ACHN (cell line): ENCODE data around the gene TACC3.

Source experiments
- DNase-seq: peaks from one replicate; pipeline ENCODE4 v3.0.0-alpha.2; 2015
- in situ Hi-C: cut with HindIII; loops from 2 replicates; pipeline ENCODE4 v1.10.0; 2017; ENCODE audit warnings: low sequenced_read_pairs, low pct_ligation_motif_present, low pct_unique_long_range_greater_than_20kb

TACC3 gene

DNA sequence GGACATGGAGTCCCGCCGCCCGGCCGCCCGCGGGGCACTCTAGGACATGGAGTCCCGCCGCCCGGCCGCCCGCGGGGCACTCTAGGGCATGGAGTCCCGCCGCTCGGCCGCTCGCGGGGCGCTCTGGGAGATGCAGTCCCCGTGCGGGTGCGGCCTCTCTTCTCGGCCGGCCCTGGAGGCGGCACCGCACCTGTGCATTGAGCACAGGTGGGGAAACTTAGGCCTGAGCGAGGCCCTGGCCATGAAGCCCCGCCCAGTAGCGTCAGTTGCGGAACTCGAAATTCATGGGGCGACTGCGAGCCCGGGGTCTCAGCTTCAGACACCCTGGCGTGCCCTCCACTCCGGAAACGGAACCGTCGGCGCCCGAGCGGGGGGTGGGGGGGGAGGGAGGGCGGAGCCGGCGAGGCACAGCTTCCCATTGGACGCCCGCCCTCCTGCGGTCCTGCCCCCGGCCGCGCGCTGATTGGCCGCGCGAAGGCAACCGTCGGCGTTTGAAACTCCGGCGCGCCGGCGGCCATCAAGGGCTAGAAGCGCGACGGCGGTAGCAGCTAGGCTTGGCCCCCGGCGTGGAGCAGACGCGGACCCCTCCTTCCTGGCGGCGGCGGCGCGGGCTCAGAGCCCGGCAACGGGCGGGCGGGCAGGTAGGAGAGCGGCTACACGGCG lies at the start of gene TACC3, which contains the start of gene TMEM129:
Gene TACC3 (plus strand): TSS at position 519 of the 663 bp plus-strand sequence. CDS start 1,901 bp downstream, outside the sequence.
Gene TMEM129 (minus strand): TSS at position 321 of the 663 bp plus-strand sequence. CDS start 486 bp downstream, outside the sequence.
- in situ Hi-C loops, result no loop called here

DNA sequence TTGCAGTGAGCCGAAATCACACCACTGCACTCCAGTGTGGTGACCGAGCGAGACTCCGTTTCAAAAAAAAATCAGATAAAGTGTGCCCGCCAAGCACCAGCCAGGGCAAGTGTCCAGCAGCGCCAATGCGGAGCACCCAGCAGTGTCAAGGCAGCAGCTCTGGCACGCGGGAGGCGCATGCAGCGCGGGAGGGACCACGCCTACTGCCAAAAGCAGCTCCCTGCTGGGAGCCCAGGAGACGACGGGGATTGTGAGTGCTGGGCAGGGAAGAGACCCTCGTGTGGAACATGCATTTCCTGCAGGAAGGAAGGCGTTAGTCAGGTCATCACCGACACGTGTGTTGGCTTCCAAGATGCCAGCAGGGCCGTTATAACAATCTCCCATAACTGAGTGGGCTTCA lies 47.6 kb upstream of the TACC3 start:
- in situ Hi-C loops, result no loop called here
- no peak for DNase-seq

More for the DNA sequence above, at the start of gene TACC3, which contains the start of gene TMEM129:
- DNase-seq, result peak; percentile 85

DNA sequence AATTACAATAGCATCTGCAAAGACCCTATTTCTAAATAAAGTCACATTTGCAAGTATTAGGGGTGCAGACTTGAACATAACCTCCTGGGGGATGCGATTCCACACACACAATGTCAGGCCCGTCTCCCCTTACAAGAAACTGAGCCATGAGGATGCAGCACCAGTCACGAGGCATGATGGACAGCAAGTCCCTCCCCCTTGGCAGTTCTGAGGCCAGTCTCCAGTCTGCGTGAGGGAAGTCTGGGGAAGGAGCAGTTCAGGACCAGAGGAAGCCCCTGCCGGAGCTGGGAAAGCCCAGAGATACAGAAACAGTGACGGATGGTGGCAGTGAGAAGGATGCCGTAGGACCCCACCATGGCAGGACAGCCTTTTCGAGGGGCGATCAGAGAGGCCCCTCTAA lies 46.6 kb upstream of the TACC3 start:
- DNase-seq, result no peak
- in situ Hi-C loops, result no loop called here

DNA sequence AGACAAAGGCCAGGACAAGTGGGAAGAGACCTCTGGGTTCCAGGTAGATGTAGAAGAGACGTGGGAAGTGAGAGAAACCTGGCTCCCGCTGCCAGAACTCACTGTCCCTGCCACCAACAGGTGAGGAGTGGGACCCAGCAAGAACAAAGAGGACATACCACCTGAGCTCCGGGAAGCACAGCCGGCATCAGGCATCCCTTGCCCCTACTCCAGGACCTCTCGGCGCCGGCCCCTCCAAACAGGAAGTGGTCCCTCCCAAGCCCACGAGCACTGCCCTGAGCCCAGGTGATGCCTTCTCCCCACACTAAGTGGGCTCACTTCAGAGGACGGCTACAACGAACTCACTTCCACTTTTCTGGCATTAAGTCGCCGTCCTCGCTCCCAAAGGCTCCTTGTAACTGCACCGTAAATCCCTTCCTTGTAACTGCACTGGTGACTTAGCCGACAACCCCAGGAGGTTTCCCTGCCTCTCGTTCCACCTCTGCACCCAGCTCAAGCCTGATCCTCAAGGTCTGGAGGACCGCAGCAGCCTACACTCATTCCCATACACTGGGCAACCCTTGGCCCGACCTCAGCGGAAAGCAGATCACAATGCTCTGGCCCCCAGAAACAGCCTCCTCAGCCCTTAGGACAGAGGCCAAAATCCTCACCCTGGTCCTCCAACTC lies 46.1 kb upstream of the TACC3 start:
- DNase-seq, result no peak

DNA sequence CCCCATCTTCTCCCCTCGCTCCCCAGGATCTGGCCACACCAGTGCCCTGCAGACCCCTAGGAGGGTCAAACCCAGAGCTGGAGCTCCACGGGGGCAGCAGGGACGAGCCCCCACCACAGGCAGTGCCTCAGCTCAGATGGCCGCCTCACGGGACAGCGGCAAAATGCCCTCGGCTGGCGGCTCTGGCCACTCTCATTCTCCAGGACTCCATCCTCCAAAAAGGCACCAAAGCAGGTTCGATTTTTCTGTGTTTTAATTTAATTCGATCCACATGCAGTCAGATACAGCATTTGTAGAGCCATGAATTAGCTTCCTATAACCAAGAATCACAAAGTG lies 45.6 kb upstream of the TACC3 start:
- DNase-seq, result no peak
- in situ Hi-C loops, result no loop called here

More for the DNA sequence above, 46.1 kb upstream of the TACC3 start:
- in situ Hi-C loops, result no loop called here

DNA sequence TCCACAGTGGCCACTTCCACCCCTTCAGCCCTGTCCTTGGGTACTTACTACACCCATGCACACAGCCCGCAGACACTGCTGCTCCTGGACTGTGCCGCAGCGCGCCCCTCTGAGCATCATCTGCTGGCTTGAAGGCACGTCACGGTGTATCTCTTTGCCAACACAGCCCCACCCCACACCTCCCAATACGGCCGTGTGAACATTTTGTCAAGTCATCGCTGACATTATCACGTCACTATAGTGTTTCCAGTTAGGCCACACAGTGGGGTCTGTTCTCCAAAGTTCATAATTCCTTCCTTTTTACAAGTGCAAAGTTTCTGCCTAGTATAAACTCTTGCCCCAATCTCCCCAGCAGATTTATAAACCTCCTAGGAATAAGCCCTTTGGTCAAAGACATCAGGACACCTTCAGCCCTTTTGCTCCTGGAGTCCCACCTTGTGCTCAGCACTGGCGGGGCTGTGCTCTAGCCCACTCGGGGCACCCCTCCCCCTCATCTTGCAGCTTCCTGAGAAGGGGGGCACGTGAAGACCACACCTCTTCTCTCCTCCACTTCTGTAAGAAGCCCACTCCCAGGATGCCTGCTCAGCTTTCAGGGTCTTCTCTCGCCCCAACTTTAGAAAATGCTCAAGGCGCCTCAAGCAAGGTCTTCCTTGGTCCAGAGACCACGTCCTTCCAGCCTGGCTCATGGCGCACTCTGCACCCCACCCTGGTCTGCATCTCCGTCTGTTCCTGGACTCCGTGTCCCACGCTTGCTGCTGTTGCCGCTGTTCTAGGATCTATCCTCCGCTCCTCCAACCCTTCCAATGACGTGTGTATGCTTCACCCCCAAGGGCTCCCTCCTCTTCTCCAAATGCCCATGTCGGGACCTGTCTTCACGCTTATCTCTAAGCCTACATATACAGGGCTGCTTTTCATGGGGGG lies 44.5 kb upstream of the TACC3 start:
- in situ Hi-C loops, result no loop called here
- no peak for DNase-seq

DNA sequence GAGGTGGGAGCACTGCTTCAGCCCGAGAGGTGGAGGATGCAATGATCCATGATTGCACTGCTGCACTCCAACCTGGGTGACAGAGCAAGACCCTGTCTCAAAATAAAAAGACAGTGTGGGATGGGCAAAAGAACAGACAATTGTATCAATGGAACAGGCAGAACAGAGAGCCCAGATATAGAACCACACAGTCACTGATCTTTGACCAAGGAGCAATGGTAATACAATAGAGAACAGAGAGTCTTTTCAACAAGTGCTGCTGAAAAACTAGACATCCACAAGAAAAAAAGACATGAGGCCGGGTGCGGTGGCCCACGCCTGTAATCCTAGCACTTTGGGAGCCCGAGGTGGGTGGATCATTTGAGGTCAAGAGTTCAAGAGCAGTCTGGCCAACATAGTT lies 43.1 kb upstream of the TACC3 start:
- in situ Hi-C loops, result no loop called here
- DNase-seq, result no peak

DNA sequence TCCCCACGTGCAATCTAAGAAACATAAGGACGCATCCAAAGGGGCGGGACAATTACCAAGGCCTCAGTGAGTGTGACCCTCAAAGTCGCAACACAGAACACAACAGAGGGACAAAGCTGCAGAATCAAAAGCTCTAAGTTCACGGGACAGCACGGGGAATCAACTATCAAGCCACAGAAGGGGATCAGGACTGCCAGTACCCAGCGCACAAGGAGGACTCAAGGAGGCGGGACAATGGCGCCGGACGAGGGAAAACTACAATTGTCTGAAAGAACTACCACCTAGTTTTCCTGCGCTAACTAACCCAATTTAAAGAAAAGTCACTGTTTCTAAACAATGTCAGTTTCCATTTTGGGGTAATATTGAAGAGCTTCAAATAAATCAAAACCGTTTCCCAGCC lies 38.5 kb upstream of the TACC3 start:
- DNase-seq, result no peak
- in situ Hi-C loops, result no loop called here

DNA sequence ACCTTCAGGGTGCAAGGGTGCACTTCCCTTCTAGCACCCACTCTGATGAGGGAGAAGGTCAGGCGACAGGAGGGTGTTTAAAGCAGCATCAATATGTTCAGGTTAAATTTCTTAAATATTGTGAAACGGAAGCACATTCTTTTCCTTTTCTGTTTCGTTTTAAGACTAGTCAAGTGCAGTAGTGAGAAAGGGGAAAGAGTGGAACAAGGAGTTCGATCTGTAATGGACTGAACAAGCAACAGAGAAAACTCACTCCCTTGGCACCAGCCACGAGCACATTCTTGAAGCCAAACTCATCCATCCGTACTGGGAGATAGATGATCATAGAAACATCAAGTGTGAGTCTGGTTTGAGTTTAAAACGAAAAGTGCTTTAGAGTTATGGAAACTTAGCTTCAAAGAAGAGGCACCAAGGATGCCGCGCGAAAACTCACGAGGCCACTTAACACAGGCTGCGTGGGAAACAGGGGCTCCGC lies 38.0 kb upstream of the TACC3 start:
- in situ Hi-C loops, result no loop called here
- peak; percentile 75 for DNase-seq

DNA sequence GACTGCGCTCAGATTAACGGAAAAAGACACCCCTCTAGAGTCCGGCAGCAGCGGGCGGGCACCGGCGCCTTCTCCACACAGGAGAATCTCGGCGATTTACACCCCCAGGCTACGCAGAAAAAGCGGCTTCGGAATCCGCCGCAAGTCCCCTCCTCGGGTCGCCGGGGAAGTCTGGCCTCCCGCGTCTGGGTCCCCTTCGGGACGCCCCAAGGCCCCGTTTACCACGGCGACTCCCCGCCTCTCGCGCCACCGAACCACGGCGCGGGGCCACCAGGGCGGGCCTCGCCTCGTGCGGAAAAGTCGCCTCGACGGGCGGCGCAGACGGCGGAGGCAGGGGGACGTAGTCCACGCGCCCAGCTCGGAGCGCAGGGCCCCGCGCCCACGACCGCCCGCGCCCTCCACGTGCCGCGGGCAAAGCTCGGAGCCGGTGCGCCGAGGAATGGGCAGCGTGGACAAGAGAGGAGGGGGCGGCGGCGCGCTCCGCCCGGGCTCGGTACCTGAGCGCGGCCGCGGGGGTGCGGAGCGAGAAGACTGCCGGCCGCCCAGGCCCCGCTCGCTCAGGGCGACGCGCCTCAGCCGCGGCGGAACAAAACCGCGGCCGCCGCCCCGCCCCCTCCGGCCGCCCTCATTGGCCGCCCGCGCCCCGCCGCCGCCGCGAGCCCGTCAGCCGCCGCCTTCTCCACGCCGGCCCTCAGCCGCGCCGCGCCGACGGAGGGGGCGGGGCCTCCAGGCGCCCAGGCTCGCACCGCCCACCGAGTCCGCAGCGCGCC lies 37.4 kb upstream of the TACC3 start, which contains the start of gene FAM53A:
Gene FAM53A (minus strand): TSS at position 578 of the 770 bp plus-strand sequence. CDS start 15,572 bp downstream, outside the sequence.
- in situ Hi-C loops, result no loop called here
- DNase-seq, result peak; percentile 82

DNA sequence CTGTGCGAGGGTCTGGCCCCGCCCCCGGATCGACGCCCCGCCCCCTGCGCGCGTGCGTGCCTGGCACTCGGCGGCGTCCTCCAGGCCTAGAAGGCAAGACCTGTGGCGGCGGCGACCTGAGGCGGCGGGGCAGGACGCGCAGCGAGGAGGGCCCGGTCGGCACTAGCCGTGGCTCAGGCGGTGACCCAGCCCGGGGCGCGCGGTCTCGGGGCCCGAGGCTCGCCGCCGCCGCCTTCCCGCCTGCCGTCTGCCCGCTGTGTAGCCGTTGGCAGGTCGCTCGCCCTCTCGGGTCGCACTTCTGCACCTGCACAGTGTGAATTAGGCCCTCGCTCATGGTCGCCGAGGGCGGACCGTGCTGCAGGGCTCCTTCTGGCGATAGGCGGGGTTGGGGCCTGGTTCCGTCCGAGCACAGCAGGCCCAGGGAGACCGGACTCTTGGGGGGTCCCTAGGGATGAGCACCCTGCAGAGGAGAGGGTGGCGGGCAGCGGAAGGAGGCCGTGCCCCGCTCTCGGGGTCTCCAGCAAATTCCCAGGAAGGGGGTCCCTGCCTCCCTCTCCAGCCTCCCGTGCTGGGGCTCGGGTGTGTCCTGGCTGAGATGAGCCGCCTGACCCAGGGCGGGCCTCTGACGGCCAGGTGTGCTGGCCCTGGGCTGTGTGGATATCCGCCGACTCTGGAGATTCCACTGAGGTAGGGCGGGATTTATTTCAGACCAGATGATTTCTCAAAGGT lies 36.7 kb upstream of the TACC3 start:
- in situ Hi-C loops, result no loop called here
- no peak for DNase-seq

DNA sequence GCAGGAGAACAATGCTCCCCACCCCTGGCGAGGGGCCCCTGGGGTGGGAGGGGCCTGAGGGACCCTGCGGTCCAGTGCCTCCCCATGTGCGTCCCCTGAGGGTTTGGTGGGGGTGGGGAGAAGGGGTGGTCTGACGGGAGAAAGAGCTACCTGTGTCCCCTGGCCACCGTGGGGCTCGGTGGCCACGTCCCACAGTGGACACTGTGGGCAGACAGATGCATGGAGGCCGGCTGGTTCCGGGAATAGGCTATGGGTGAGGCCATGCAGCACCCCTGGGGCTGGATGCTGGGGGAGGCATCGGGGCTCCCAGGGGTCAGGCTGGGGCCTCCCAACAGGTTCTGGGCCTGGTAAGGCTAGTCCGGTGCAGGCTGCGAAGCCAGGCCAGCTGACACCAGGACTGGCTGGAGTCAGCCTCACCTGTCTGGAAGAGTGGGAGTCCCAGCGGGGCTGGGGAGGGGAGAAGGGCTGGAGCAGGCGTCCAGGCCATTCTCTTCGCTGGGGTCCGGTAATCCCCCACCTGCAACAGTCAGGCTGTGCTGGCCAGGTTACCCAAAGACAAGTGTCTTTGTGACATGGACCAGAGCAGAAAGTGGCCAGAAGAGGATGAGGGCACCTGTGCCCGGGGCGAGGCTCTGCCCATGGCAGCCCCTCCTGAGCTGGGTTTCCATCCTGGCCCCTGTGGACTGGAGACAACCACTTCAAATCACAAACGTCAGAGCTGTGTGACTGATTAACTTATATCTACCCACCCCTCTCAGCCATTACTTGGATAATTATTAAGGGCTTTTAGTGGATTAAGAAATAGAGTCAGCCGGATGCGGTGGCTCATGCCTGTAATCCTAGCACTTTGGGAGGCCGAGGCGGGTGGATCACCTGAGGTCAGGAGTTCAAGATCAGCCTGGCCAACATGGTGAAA lies 35.8 kb upstream of the TACC3 start:
- peak; percentile 77 for DNase-seq
- in situ Hi-C loops, result no loop called here

DNA sequence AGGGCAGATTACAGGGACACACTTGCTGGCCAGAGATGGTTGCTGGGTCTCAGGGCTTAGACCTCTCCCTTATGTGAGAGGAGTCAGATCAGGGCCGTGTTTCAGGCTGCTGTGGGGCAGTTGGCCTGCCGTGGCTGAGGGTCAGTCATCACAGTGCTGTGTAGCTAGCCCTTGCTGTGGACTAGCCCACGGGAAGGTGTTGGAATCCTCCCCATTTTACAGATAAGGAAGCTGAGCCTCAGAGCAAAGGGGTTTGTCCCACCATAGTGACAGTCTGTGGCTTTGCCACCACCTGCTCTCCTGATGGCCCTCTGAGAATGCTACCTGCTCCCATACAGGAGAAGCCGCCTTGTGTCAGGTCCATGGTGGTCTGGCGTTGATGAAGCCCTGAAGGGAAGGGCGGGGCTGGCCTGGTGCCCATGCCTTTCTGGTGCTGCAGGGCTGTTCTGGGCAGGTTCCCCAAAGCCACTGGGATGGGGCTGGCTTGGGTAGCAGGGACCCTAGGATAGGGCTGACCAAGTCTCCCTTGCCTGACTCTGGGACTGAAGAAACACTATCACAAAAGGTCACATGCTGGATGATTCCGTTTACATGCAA lies 34.8 kb upstream of the TACC3 start:
- no peak for DNase-seq
- in situ Hi-C loops, result no loop called here

DNA sequence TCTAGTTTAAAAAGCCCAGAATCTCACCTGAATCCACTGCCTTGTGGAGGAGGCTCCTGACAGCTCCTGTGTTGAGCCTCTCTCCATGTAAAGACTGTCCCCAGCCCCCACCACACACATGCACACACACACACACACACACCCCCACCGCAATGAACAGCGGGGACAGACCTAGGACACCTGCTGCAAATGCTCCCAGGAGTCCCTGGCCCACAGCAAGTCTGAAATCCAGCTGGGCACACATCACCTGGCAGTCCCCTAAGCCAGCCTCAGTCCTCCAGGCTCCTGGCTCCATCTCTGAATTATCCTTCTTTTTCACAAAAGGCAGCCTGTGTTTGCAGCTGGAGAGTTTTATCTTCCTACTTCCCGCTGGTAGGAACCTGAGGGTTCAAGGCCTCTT lies 30.6 kb upstream of the TACC3 start:
- DNase-seq, result no peak
- in situ Hi-C loops, result no loop called here

DNA sequence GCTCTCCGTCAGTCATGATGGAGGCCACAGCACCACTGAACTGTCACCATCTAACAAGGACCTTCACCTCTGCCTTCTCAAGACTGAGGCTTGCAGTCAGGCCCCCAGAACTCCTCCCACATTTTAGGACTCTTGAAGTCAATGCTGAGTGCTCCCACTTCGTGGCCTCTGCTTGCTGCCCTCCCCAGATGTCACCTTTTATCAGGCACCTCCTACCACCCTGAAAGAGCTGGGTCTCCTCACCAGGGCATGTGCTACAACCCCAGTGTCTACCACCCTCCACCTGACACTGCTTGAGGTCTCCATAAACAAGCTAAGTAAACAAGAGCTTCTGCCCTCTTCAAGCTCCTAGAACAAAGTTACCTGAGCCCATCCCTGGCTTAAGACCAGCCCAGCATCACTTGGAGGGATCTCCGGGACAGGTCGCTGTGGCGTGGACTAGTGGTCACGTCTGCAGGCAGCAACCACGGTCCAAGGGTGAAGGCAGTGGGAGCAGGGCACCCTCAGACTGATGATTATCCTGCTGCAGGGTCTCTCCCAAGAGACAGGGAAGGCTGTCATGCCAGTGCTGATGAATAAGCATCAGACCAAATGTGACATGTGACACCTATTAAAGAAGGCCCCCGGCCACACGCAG lies 29.5 kb upstream of the TACC3 start:
- DNase-seq, result no peak
- in situ Hi-C loops, result no loop called here
